ENCODE measurements around the gene NDUFV2. TPM values are rescaled to one million over a fixed set of nuclear protein-coding genes. Genes with fewer than 3 reads are reported as not detected.

Gene NDUFV2
- total and polyA plus RNA-seq, 2 of the 13 experiments (the other 11 are each of a cell fraction or from before 2014, with no cell fraction given) = 216 to 299 TPM

DNA sequence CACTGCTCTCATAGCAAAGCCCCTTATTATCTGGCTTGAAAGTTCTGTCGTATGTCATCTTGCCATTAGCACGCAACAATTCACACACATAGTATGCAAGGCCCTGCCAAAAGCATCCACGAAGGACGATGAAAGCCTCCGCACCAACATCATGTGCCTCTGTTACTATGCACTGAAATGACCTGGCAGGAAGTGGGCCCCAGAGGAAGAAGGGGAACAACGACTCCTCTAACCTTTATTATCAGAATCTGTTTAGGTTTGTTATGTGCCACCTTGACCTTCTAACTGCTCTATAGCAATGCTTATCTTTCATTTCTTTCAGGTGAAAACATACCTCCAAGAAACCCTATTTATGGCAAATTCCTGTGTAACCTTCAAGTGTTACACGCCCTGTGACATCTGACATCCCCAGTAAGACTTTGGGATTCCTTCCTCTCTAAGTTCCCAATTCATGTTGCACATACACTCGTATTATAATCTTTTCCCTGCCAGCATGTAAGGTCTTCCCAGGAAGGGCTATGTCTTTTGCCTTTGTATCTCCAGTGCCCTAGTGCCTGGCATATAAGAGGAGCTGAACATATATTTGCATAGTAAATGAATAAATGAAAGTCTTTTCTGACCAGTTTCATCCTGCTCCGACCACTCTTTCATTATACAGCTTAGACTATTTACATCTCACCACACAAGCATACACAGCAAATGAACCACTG is 7.0 kb upstream of the NDUFV2 start (continued):
- no peak for TF ChIP-seq ZSCAN30 (CRISPR knock-in tag; IDR thresholded peaks at IDR 0.05)
- no peak for TF ChIP-seq SRF (IDR thresholded peaks at IDR 0.05; ENCODE audit: low read depth, low read length)
- peak; percentile 37; the same call in 1 of the 2 replicates for TF ChIP-seq GABPB1 (CRISPR knock-in tag; IDR thresholded peaks at IDR 0.05)
- TF ChIP-seq ZFP36L1 (CRISPR knock-in tag; IDR thresholded peaks at IDR 0.05) = no peak
- peak; percentile 16; the same call in 1 of the 2 replicates for TF ChIP-seq KDM6A (CRISPR knock-in tag; IDR thresholded peaks at IDR 0.05; ENCODE audit: low read depth)
- no peak for TF ChIP-seq HOXA3 (CRISPR knock-in tag; IDR thresholded peaks at IDR 0.05)
- no peak for TF ChIP-seq ZNF556 (CRISPR knock-in tag; IDR thresholded peaks at IDR 0.05; ENCODE audit: borderline replicate concordance)
- no peak for TF ChIP-seq CREB1 (IDR thresholded peaks at IDR 0.05)
- TF ChIP-seq CREB1 (CRISPR knock-in tag; IDR thresholded peaks at IDR 0.05) = no peak
- no peak for TF ChIP-seq ZFYVE20 (CRISPR knock-in tag; IDR thresholded peaks at IDR 0.05; ENCODE audit: borderline replicate concordance, low read depth)
- no peak for TF ChIP-seq GLMP (CRISPR knock-in tag; IDR thresholded peaks at IDR 0.05; ENCODE audit: borderline replicate concordance)
- TF ChIP-seq RCOR2 (CRISPR knock-in tag; IDR thresholded peaks at IDR 0.05) = no peak
- no peak for TF ChIP-seq AHR (CRISPR knock-in tag; IDR thresholded peaks at IDR 0.05)
- TF ChIP-seq, protein P1, sequence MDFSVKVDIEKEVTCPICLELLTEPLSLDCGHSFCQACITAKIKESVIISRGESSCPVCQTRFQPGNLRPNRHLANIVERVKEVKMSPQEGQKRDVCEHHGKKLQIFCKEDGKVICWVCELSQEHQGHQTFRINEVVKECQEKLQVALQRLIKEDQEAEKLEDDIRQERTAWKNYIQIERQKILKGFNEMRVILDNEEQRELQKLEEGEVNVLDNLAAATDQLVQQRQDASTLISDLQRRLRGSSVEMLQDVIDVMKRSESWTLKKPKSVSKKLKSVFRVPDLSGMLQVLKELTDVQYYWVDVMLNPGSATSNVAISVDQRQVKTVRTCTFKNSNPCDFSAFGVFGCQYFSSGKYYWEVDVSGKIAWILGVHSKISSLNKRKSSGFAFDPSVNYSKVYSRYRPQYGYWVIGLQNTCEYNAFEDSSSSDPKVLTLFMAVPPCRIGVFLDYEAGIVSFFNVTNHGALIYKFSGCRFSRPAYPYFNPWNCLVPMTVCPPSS (IDR thresholded peaks at IDR 0.05) = no peak
- TF ChIP-seq POLR2A (IDR thresholded peaks at IDR 0.05; ENCODE audit: insufficient read depth in 1 of 2, low read depth in 2 of 2, low read length in 2 of 2) = peak in 1 of 2 experiments; percentile 65; a peak in 2 of 4 replicates
- no peak for TF ChIP-seq TIGD3 (CRISPR knock-in tag; IDR thresholded peaks at IDR 0.05; ENCODE audit: borderline replicate concordance)
- TF ChIP-seq NR2F1 (CRISPR knock-in tag; IDR thresholded peaks at IDR 0.05) = peak in 1 of 2 experiments; percentile 11; a peak in 1 of 4 replicates
- TF ChIP-seq HES4 (CRISPR knock-in tag; IDR thresholded peaks at IDR 0.05; ENCODE audit: borderline replicate concordance) = no peak
- TF ChIP-seq EEA1 (CRISPR knock-in tag; IDR thresholded peaks at IDR 0.05; ENCODE audit: borderline replicate concordance) = no peak
- no peak for TF ChIP-seq SYNCRIP (IDR thresholded peaks at IDR 0.05; ENCODE audit: insufficient read depth, low read depth, low read length)
- TF ChIP-seq, protein P2, sequence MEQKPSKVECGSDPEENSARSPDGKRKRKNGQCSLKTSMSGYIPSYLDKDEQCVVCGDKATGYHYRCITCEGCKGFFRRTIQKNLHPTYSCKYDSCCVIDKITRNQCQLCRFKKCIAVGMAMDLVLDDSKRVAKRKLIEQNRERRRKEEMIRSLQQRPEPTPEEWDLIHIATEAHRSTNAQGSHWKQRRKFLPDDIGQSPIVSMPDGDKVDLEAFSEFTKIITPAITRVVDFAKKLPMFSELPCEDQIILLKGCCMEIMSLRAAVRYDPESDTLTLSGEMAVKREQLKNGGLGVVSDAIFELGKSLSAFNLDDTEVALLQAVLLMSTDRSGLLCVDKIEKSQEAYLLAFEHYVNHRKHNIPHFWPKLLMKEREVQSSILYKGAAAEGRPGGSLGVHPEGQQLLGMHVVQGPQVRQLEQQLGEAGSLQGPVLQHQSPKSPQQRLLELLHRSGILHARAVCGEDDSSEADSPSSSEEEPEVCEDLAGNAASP (CRISPR knock-in tag; IDR thresholded peaks at IDR 0.05; ENCODE audit: borderline replicate concordance) = peak; percentile 75; the same call in 1 of the 2 replicates
- no peak for TF ChIP-seq ZBTB1 (CRISPR knock-in tag; IDR thresholded peaks at IDR 0.05; ENCODE audit: borderline replicate concordance)
- TF ChIP-seq ZNF382 (CRISPR knock-in tag; IDR thresholded peaks at IDR 0.05; ENCODE audit: borderline replicate concordance) = no peak
- no peak for TF ChIP-seq CREBL2 (CRISPR knock-in tag; IDR thresholded peaks at IDR 0.05; ENCODE audit: borderline replicate concordance)
- TF ChIP-seq ZNF780A (CRISPR knock-in tag; IDR thresholded peaks at IDR 0.05) = no peak
- TF ChIP-seq MZF1 (CRISPR knock-in tag; IDR thresholded peaks at IDR 0.05; ENCODE audit: borderline replicate concordance) = no peak
